Subcutaneous abdominal adipose tissue (tissue), 5 donors: ENCODE data around the gene C2orf49.

Experiments
- H3K27ac ChIP-seq: one replicate; pipeline ENCODE4 v1.7.0; 2013; ENCODE audit warnings: low read depth, mild to moderate bottlenecking, inconsistent platforms, low read length, moderate library complexity
- H3K27me3 ChIP-seq, 5 donors: one replicate each; pipeline ENCODE4 v1.7.0; 2013; ENCODE audit warnings: low read length in 5 of 5, inconsistent platforms in 1 of 5; ENCODE audit not compliant: control insufficient read depth in 5 of 5, insufficient read depth in 4 of 5
- H3K36me3 ChIP-seq, 5 donors: one replicate each; pipeline ENCODE4 v1.7.0; 2013; ENCODE audit warnings: low read length in 5 of 5; ENCODE audit not compliant: control insufficient read depth in 5 of 5, insufficient read depth in 5 of 5
- H3K4me1 ChIP-seq, 5 donors: one replicate each; pipeline ENCODE4 v1.7.0; 2013; ENCODE audit warnings: low read length in 5 of 5, mild to moderate bottlenecking in 3 of 5, moderate library complexity in 1 of 5; ENCODE audit not compliant: control insufficient read depth in 5 of 5, insufficient read depth in 5 of 5
- H3K4me3 ChIP-seq, 5 donors: one replicate each; pipeline ENCODE4 v1.7.0; 2013; ENCODE audit warnings: low read length in 5 of 5, low read depth in 1 of 5
- H3K9ac ChIP-seq, 5 donors: one replicate each; pipeline ENCODE4 v1.7.0; 2013; ENCODE audit warnings: low read length in 5 of 5, mild to moderate bottlenecking in 4 of 5, moderate library complexity in 3 of 5
- H3K9me3 ChIP-seq, 5 donors: one replicate each; pipeline ENCODE4 v1.7.0; 2013; ENCODE audit warnings: low read length in 5 of 5; ENCODE audit not compliant: control insufficient read depth in 5 of 5
- donor health status: healthy.
- donor health status: healthy.
- donor health status: healthy.
- donor health status: healthy.
- donor health status: healthy.

The C2orf49 gene

DNA sequence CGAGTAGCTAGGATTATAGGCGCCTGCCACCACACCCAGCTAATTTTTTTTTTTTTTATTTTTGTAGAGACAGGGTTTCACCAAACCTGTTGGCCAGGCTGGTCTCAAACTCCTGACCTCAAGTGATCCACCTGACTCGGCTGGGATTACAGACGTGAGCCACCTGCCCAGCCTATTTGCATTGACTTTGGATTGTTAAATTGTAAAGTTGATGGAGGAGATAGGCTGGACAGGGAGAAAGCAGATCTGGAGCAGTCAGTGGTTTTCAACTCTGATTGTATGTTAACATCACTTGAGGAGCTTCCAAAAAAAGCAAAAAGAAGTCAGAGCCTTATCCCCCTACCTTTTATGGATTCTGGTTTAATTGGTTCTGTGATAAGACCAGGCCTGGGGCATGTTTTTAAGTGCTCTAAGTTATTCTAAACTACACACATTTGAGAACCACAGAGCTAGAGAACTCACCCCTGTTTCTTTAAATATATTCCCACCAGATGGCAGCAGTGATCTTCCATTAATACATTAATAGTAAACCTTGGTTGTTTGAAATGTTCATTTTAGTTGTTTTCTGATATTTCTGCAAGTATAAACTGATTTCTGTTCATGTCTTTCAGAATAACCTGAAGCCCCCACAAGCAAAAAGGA is 7.5 kb downstream of the C2orf49 start:
- peaks cover 62 to 84% (median 69%) of the 10 kb centered on the region in 5 donors for H3K36me3 ChIP-seq
- no peak overlapping the region for H3K4me3 ChIP-seq
- H3K9me3 ChIP-seq: no peaks in the 10 kb centered on the region
- no peaks in the 10 kb centered on the region for H3K27me3 ChIP-seq
- H3K27ac ChIP-seq: no peak overlapping the region
- H3K9ac ChIP-seq: no peak overlapping the region
- no peaks in the 10 kb centered on the region for H3K4me1 ChIP-seq

DNA sequence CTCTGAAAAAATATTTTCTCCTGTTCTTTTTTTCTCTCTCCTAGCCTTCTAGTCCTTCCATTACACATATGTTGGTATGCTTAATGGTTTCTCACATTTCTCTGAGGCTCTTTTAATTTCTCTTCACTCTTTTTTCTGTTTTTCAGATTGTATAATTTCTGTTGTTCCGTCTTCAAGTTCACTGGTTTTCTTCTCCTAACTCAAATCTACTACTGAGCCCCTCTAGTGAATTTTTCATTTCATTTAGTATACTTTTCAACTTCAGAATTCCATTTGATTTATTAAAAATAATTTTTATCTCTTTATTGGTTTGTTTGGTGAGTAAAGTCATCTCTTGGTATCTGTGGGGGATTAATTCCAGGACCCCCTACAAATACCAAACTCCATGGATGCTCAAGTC is 19.8 kb downstream of the C2orf49 start:
- no peak overlapping the region for H3K4me3 ChIP-seq
- H3K9ac ChIP-seq: no peak overlapping the region
- no peaks in the 10 kb centered on the region for H3K4me1 ChIP-seq
- H3K27ac ChIP-seq: no peak overlapping the region
- peaks cover 0 to 11% (median 3%) of the 10 kb centered on the region in 5 donors for H3K9me3 ChIP-seq
- H3K27me3 ChIP-seq: no peaks in the 10 kb centered on the region
- H3K36me3 ChIP-seq: peaks cover 21 to 72% (median 42%) of the 10 kb centered on the region in 5 donors

DNA sequence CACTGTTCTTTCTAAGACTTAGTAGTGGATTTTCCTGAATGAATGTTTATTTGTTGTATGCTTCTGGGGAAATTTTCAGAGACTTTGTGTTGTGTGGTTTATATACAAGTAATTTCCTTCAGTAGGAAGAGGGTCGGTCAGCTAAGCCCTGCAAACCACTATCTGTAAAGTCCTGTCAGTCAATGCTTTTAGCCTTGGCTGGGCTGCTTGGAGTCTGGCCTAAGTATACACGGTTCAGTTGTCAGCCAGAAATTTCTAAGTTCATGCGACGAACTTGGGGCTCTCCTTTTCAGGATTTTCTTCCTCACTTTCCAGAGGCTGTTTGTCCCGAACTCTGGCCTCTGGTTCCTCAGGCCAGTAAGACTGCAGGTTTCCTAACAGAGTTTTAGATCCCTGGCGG is 21.3 kb downstream of the C2orf49 start:
- H3K36me3 ChIP-seq: peaks cover 24 to 74% (median 40%) of the 10 kb centered on the region in 5 donors
- H3K9ac ChIP-seq: no peak overlapping the region
- H3K9me3 ChIP-seq: peaks cover 0 to 11% (median 3%) of the 10 kb centered on the region in 5 donors
- no peaks in the 10 kb centered on the region for H3K27me3 ChIP-seq
- H3K4me3 ChIP-seq: no peak overlapping the region
- no peak overlapping the region for H3K27ac ChIP-seq
- no peaks in the 10 kb centered on the region for H3K4me1 ChIP-seq

DNA sequence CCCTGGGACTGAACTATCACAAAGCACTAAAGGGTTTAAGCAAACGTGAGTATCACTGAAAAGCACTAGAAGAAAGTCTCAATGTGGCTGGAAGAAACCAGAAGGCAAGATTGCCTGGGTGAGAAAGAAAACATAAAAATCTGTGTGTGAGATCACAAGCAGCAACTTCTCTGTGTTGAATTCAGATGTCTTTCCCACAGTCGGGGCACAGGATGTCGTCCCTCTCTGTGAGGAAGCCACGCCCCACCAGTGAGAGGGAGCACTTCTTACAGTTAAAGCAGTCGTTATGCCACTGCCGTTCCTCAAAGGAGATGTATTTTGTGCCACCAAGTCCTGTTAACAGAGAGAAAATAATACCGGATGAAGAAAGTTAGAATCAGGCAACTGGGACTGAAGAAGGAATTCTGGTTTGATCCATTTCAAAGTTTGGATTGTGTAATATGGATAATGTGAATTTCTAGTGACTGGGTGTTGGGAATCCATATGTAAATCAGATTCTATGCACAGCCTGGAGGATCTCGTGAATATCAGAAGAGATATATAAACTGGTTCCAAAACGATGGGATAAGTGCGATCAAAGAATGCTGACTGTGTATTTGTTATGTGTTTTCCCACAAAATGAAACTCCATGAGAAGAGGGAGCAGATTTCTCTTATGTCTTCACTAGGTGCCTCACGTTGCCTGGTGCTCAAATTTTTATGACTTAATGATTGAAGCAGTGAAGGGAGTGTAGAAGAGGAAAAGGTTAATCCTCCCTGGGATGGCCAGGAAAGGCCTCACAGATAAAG is 24.0 kb downstream of the C2orf49 start:
- Histone ChIP-seq H3K36me3 (peaks cover 10 to 65% (median 31%) of the 10 kb centered on the region in 5 donors), H3K27me3 (no peaks in the 10 kb centered on the region), H3K4me1 (no peaks in the 10 kb centered on the region), H3K9ac (no peak overlapping the region), H3K4me3 (no peak overlapping the region), H3K9me3 (peaks cover 0 to 8% (median 3%) of the 10 kb centered on the region in 5 donors), H3K27ac (no peak overlapping the region)

DNA sequence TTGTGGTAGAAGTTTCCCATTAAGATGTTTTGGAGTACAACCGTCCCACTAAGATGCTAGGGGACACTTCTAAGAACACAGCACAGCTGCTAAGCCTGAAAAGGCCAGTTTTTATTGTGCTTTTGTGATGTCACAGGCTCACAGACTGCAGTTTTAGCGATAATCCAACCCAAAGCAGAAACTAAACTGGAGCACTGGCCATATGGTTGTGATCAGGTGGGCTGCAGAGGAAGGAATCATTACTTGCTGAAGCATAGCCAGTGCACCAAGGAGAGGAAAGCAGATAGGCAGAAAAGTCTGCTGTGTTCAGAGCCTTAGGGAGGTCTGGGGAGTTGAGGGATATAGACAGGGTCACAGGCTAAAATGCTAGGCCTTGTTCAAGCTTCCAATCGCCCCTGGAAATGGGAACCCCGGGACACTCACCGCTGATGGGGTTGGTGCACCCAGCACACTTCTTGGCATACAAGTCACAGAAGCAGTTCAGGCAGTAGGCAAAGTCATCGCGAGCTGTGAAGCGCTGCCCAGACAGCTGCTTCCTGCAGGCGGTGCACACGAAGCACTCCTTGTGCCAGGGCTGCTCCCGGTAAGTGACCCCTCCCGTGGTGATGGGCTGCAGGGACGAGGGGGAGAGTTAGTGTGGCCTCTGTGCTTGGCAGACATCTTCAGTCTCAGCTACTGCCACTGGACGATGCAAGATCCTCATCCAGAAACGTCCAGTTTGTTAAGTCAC is 25.7 kb downstream of the C2orf49 start:
- peaks cover 0 to 55% (median 24%) of the 10 kb centered on the region in 5 donors for H3K36me3 ChIP-seq
- no peak overlapping the region for H3K4me3 ChIP-seq
- no peak overlapping the region for H3K9ac ChIP-seq
- H3K27ac ChIP-seq: no peak overlapping the region
- no peaks in the 10 kb centered on the region for H3K27me3 ChIP-seq
- no peaks in the 10 kb centered on the region for H3K4me1 ChIP-seq
- H3K9me3 ChIP-seq: no peaks in the 10 kb centered on the region

DNA sequence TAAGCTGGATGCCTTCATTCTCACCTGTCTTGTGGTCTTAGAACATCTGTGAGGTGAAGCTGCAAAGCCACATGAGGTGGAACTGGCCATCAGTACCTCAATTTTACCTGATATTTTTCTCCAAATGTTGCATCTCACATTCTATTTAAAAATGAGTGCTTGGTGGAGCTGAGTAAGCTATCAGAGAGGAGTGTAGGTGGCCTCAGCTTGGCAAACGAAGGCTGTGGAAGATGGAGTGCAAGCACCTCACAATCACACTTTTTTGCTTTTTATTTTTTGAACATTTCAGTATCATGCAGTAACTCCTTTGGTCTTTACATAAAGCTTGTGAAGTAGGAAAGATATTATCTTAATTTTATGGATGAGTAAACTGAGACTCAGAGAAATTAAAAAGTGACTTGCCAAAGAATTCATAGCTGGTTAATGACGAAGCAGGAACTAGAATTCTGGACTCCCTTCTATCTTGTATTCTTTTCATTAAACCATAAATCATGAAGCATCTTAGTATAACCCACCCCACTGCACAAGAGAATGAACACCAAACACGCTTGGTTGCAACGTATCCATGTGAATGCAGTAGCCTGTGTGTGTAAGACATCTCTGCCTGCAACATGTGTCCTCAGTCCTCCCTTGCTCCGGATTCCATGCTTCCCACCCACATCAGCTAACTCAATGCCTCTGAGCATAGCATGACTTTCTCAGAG is 27.2 kb downstream of the C2orf49 start:
- H3K4me1 ChIP-seq: peaks cover 0 to 6% (median under 1%) of the 10 kb centered on the region in 5 donors
- no peaks in the 10 kb centered on the region for H3K27me3 ChIP-seq
- H3K4me3 ChIP-seq: no peak overlapping the region
- no peaks in the 10 kb centered on the region for H3K9me3 ChIP-seq
- H3K27ac ChIP-seq: no peak overlapping the region
- H3K36me3 ChIP-seq: peaks cover 0 to 45% (median 16%) of the 10 kb centered on the region in 5 donors
- H3K9ac ChIP-seq: no peak overlapping the region

DNA sequence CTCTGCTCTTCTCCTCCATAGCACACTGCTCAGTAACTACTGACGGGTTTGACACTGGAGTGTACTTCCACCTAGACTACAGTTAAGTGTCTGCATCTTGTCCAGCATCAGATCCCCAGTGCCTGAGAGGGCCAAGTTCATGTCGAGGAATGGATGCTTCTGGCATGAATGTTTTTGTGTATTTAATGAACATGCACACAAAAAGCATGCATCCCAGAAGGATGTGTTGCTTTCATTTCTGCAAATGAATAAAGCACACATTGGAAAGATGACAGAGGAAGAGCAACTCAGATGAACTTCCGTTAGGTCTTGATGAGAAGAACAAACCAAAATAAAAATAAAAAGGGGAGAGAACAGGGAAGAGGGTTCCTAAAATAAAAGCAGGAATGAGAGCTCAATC is 27.9 kb downstream of the C2orf49 start:
- Histone ChIP-seq H3K4me1 (peaks cover 0 to 8% (median 2%) of the 10 kb centered on the region in 5 donors), H3K9me3 (no peaks in the 10 kb centered on the region), H3K4me3 (no peak overlapping the region), H3K27me3 (no peaks in the 10 kb centered on the region), H3K27ac (no peak overlapping the region), H3K9ac (no peak overlapping the region), H3K36me3 (peaks cover 0 to 42% (median 14%) of the 10 kb centered on the region in 5 donors)

DNA sequence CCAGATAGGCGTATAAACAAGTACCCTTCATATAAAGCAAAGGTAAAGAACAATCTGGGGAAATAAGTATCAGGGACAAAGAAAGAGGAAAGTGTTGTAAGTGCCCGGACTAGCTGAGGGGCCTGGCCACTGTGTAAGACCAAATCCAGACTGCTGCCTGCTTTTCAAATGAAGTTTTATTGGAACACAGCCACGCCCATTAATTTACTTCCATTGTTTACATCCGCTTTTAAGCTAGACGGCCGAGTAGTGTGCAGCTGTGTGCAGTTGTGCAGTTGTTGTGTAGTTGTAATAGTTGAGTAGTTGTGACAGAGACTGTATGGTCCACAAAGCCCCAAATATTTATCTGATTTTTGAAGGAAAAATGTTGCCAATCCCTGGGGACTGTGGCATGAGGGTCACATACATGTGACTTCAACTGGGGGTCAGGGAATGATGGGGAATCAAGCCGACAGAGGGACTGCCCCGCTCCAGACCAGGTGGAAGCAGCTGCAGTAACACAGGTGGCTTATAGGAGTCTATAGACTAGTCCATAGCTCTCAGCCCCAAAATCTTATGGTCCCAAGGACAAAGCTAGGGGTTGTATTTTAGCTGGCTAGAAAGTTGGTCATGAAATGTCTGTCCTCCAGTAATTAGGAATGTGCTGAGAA is 31.5 kb downstream of the C2orf49 start:
- Histone ChIP-seq H3K27me3 (no peaks in the 10 kb centered on the region), H3K4me3 (no peak overlapping the region), H3K27ac (no peak overlapping the region), H3K36me3 (peaks cover 0 to 15% (median 0%) of the 10 kb centered on the region in 5 donors), H3K9ac (no peak overlapping the region), H3K4me1 (peaks cover 0 to 17% (median 11%) of the 10 kb centered on the region in 5 donors), H3K9me3 (no peaks in the 10 kb centered on the region)
